ENCODE data around the gene PI4KA. TPM values are rescaled to one million over a fixed set of nuclear protein-coding genes. Genes with fewer than 3 reads are reported as not detected.
A peak's percentile ranks its signal among the peaks of the same experiment; 100 is the strongest.

Gene PI4KA
- total RNA-seq, 1 experiment from 2014 or later, result 71.6 TPM

GRCh38 chr22:20852503-20852902 is 6.1 kb downstream of the PI4KA start:
- no peak for DNase-seq (ENCODE audit: low spot score)
- Histone ChIP-seq H3K36me3 (ENCODE audit: insufficient read depth, low read length, poor library complexity, severe bottlenecking) (no peaks in the 10 kb centered on the region), H3K27me3 (replicated peaks; ENCODE audit: insufficient read depth, low read depth, low read length, poor library complexity) (no peaks in the 10 kb centered on the region), H3K4me3 (ENCODE audit: low read depth, low read length, poor library complexity, severe bottlenecking) (no peak overlapping the region), H3K27ac (ENCODE audit: low read depth, low read length, poor library complexity, severe bottlenecking) (no peak overlapping the region), H3K9me3 (ENCODE audit: low read depth, low read length, poor library complexity, severe bottlenecking) (no peaks in the 10 kb centered on the region), H3K4me1 (ENCODE audit: insufficient read depth, low read length, poor library complexity, severe bottlenecking) (peaks cover 15% of the 10 kb centered on the region)
- ChIA-PET CTCF (no interaction called here), POLR2A (ENCODE audit: low non-redundant PET) (no interaction called here)
- TF ChIP-seq EZH2 (IDR thresholded peaks at IDR 0.05; ENCODE audit: borderline replicate concordance, low read depth, low read length, poor library complexity, severe bottlenecking), result no peak
- TF ChIP-seq, protein P1, sequence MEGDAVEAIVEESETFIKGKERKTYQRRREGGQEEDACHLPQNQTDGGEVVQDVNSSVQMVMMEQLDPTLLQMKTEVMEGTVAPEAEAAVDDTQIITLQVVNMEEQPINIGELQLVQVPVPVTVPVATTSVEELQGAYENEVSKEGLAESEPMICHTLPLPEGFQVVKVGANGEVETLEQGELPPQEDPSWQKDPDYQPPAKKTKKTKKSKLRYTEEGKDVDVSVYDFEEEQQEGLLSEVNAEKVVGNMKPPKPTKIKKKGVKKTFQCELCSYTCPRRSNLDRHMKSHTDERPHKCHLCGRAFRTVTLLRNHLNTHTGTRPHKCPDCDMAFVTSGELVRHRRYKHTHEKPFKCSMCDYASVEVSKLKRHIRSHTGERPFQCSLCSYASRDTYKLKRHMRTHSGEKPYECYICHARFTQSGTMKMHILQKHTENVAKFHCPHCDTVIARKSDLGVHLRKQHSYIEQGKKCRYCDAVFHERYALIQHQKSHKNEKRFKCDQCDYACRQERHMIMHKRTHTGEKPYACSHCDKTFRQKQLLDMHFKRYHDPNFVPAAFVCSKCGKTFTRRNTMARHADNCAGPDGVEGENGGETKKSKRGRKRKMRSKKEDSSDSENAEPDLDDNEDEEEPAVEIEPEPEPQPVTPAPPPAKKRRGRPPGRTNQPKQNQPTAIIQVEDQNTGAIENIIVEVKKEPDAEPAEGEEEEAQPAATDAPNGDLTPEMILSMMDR (conservative IDR thresholded peaks at IDR 0.05; ENCODE audit: low read depth, low read length), result no peak
- no TSS peak for BruUV-seq (replicated peaks)
- intact Hi-C loops (cut with micrococcal nuclease; ENCODE audit: unreplicated experiment), result no loop called here

GRCh38 chr22:20852076-20852475 is 6.5 kb downstream of the PI4KA start:
- H3K36me3 ChIP-seq (ENCODE audit: insufficient read depth, low read length, poor library complexity, severe bottlenecking), result no peaks in the 10 kb centered on the region
- DNase-seq (ENCODE audit: low spot score), result peak; percentile 12
- ChIA-PET POLR2A (ENCODE audit: low non-redundant PET) (no interaction called here), CTCF (no interaction called here)
- H3K4me1 ChIP-seq (ENCODE audit: insufficient read depth, low read length, poor library complexity, severe bottlenecking), result peaks cover 10% of the 10 kb centered on the region
- intact Hi-C loops (cut with micrococcal nuclease; ENCODE audit: unreplicated experiment), result no loop called here
- TF ChIP-seq, protein P1 (conservative IDR thresholded peaks at IDR 0.05; ENCODE audit: low read depth, low read length), result no peak
- no peak for TF ChIP-seq EZH2 (IDR thresholded peaks at IDR 0.05; ENCODE audit: borderline replicate concordance, low read depth, low read length, poor library complexity, severe bottlenecking)
- BruUV-seq (replicated peaks), result no TSS peak
- no peak overlapping the region for H3K4me3 ChIP-seq (ENCODE audit: low read depth, low read length, poor library complexity, severe bottlenecking)
- H3K27ac ChIP-seq (ENCODE audit: low read depth, low read length, poor library complexity, severe bottlenecking), result no peak overlapping the region
- no peaks in the 10 kb centered on the region for H3K9me3 ChIP-seq (ENCODE audit: low read depth, low read length, poor library complexity, severe bottlenecking)
- H3K27me3 ChIP-seq (replicated peaks; ENCODE audit: insufficient read depth, low read depth, low read length, poor library complexity), result no peaks in the 10 kb centered on the region

GRCh38 chr22:20847318-20847822 is 11.2 kb downstream of the PI4KA start:
- H3K27me3 ChIP-seq (replicated peaks; ENCODE audit: insufficient read depth, low read depth, low read length, poor library complexity), result no peaks in the 10 kb centered on the region
- ChIA-PET POLR2A (ENCODE audit: low non-redundant PET) (no interaction called here), CTCF (no interaction called here)
- no peak overlapping the region for H3K4me3 ChIP-seq (ENCODE audit: low read depth, low read length, poor library complexity, severe bottlenecking)
- intact Hi-C loops (cut with micrococcal nuclease; ENCODE audit: unreplicated experiment), result no loop called here
- no peaks in the 10 kb centered on the region for H3K9me3 ChIP-seq (ENCODE audit: low read depth, low read length, poor library complexity, severe bottlenecking)
- no peak overlapping the region for H3K27ac ChIP-seq (ENCODE audit: low read depth, low read length, poor library complexity, severe bottlenecking)
- no peaks in the 10 kb centered on the region for H3K36me3 ChIP-seq (ENCODE audit: insufficient read depth, low read length, poor library complexity, severe bottlenecking)
- BruUV-seq (replicated peaks), result no TSS peak
- H3K4me1 ChIP-seq (ENCODE audit: insufficient read depth, low read length, poor library complexity, severe bottlenecking), result peaks cover 4% of the 10 kb centered on the region
- TF ChIP-seq, protein P1 (conservative IDR thresholded peaks at IDR 0.05; ENCODE audit: low read depth, low read length), result no peak
- TF ChIP-seq EZH2 (IDR thresholded peaks at IDR 0.05; ENCODE audit: borderline replicate concordance, low read depth, low read length, poor library complexity, severe bottlenecking), result no peak
- DNase-seq (ENCODE audit: low spot score), result no peak
